ENCODE data around the gene ADAMTS1.

ADAMTS1 gene

DNA sequence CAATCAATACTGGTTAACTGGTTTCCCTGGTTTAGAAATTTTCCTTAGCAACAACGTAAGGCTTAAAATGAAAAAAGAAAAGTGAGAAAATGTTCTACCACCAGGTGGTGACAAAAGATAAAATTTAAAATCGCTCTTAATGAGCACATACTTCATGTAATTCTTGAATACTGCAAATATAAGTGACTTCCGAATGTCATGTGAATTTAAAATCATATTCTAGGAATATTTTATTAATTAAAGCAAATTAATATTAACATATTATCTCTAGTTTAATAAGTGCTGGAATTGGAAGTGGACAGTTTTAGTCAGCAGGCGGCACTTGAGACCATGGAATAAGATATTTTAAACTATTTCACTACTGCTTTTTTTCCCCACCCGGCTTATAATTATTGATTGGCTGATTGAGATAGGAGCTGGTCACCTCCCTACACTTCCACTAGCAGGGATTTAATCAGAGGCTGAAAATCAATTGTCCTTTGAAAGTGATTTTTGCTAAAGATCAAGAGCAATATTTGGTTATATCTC lies 5.0 kb upstream of the ADAMTS1 start:
- TF ChIP-seq, protein P1, sequence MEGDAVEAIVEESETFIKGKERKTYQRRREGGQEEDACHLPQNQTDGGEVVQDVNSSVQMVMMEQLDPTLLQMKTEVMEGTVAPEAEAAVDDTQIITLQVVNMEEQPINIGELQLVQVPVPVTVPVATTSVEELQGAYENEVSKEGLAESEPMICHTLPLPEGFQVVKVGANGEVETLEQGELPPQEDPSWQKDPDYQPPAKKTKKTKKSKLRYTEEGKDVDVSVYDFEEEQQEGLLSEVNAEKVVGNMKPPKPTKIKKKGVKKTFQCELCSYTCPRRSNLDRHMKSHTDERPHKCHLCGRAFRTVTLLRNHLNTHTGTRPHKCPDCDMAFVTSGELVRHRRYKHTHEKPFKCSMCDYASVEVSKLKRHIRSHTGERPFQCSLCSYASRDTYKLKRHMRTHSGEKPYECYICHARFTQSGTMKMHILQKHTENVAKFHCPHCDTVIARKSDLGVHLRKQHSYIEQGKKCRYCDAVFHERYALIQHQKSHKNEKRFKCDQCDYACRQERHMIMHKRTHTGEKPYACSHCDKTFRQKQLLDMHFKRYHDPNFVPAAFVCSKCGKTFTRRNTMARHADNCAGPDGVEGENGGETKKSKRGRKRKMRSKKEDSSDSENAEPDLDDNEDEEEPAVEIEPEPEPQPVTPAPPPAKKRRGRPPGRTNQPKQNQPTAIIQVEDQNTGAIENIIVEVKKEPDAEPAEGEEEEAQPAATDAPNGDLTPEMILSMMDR (IDR thresholded peaks at IDR 0.05; ENCODE audit: insufficient read depth, missing control alignments), result peak; percentile 51
- DNase-seq (ENCODE audit: insufficient read length, low spot score) (no peak), FAIRE-seq (no peak)

DNA sequence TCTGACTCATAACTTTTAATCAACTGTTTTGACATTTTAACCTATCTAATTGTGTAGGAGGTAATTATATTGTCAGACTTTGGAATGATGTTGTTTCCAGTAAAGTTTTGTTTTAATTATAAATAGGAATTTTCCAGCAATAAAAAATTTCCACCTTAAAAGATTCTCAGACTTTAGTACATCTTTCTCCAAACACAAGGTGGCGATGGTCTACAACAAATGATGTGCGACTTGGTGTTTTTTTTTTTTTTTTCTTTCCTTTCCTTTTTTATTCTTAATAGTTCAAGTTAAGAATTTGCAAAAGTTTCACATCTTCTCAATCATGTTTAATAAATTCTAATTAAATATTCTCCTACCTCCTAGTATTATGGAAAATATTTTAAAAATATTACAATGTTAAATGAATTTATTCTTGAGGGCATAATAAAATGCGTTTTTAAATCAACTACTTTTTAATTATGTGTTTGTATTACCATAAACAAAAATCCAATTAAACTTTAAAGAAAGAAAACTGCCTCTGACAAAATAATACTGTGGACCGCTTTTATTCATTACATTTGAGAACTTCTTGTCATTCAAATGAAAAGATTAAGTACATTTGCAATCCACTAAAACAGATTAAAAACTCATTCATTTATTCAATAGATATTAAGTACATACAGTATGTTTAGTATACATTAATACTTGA lies 4.4 kb upstream of the ADAMTS1 start:
- TF ChIP-seq, protein P1 (IDR thresholded peaks at IDR 0.05; ENCODE audit: insufficient read depth, missing control alignments), result peak; percentile 58
- FAIRE-seq (no peak), DNase-seq (ENCODE audit: insufficient read length, low spot score) (no peak)

DNA sequence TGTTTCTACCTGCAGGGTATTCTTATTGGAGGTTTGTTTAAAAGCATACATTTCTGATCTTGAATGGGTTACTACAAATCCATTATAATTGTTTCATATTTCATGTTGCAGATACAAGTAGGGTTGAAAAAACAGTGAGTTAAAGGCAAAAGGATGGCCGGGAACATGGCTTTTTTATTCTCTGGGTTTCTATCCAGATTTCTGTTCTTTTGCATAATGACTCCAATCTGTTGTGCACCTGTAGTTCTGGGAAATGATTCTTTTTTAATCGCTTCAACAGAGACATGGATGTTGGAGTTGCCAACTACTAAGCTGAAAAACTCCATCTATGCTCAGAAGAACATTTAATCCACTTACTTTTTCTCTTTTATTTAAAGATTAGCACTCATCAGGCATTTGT lies 2.7 kb upstream of the ADAMTS1 start:
- TF ChIP-seq, protein P1 (IDR thresholded peaks at IDR 0.05; ENCODE audit: insufficient read depth, missing control alignments), result no peak
- FAIRE-seq (no peak), DNase-seq (ENCODE audit: insufficient read length, low spot score) (no peak)

DNA sequence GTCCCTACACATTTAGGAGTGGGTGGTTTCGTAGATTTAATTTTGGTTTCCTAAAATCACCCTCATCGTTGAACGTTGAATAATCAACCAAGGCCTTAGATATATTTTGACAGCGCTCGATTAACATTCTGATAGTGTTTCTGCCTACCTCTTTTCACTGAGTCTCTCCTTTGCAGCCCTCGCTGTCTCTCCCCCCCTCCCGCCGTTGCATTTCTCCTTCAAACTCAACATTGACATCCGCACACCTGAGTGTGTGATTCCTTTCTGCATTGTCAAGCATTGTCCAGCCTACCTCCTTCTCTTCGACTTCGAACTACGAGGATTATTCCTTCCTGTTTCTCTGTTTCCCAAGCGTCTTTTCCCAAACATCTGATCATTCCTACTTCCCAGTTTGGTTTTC lies 1.8 kb upstream of the ADAMTS1 start:
- TF ChIP-seq, protein P1 (IDR thresholded peaks at IDR 0.05; ENCODE audit: insufficient read depth, missing control alignments), result no peak
- FAIRE-seq (no peak), DNase-seq (ENCODE audit: insufficient read length, low spot score) (no peak)

DNA sequence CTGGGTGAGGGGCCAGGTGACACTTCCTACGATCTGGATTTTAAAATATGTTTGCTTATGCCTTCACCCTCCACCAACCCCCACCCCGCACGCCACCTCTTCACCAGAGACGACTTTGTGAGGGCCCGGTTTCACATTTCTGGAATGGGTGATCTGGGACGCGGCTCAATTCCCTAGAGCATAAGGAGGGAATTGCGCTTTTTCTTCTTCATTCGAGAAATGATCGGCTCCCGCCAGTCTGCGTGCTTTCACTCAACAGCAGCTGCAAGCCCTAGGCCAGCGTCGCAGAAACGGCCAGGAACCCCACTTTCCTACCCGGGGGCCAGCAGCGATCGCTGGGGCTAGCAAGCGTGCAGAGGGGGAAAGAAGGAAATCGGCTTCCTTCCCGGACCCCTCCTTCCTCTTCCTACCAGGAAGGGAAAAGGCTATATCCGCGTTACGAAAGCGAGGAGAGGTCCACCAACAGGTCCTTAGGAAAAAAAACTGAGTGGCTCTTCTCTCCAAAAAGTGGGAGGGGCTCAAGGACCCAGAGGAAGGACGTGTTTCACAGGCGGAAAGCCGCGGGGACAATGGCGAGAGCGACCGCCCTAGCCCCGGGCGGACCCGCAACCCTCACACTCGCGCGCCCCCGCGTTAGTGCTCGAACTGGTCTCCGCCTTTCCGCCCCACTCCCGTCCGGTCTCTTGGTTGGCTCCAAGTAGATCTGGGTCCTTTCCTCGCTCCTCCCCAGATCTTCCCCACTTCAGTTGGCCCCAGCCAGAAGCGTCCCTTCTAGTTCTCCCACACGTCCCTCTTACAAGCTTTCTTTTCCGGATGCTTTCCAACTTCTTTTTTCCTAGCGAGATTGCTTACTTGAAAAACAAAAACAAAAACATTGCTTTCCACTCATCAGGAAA lies 1.1 kb upstream of the ADAMTS1 start:
- TF ChIP-seq, protein P1 (IDR thresholded peaks at IDR 0.05; ENCODE audit: insufficient read depth, missing control alignments), result no peak
- FAIRE-seq (no peak), DNase-seq (ENCODE audit: insufficient read length, low spot score) (no peak)

DNA sequence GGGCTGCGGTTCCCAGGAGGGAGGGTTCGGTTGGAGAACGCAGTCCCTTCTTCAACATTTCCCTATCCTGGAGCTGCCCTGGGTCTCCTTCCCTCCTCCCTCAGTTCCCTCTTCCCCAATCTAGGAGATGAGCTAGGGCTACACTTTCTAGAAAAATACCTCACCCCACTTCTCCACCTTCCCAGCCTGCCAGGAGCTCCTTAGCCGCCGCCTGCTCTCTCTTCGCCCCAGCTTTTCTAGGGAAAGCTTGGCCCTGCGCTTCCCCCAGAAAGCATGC lies 488 bp upstream of the ADAMTS1 start:
- FAIRE-seq (no peak), DNase-seq (ENCODE audit: insufficient read length, low spot score) (peak; percentile 19)
- TF ChIP-seq, protein P1 (IDR thresholded peaks at IDR 0.05; ENCODE audit: insufficient read depth, missing control alignments), result no peak

All from D721Med (cell line).